ENCODE measurements around the gene SETD7.

- TF ChIP-seq, protein P1, sequence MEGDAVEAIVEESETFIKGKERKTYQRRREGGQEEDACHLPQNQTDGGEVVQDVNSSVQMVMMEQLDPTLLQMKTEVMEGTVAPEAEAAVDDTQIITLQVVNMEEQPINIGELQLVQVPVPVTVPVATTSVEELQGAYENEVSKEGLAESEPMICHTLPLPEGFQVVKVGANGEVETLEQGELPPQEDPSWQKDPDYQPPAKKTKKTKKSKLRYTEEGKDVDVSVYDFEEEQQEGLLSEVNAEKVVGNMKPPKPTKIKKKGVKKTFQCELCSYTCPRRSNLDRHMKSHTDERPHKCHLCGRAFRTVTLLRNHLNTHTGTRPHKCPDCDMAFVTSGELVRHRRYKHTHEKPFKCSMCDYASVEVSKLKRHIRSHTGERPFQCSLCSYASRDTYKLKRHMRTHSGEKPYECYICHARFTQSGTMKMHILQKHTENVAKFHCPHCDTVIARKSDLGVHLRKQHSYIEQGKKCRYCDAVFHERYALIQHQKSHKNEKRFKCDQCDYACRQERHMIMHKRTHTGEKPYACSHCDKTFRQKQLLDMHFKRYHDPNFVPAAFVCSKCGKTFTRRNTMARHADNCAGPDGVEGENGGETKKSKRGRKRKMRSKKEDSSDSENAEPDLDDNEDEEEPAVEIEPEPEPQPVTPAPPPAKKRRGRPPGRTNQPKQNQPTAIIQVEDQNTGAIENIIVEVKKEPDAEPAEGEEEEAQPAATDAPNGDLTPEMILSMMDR (IDR thresholded peaks at IDR 0.05), result no peak
- no peak for TF ChIP-seq POLR2A (IDR thresholded peaks at IDR 0.05)
These were observed 40.1 kb upstream of the SETD7 start for GRCh38 chr4:139596034-139596683.
